Esophagus muscularis mucosa (tissue), 4 donors: ENCODE data around the gene RTN4.

Experiments
- CTCF ChIP-seq, 3 experiments: fragments of 200-600 bp in 2 of 3; fragments of 450-650 bp in 1 of 3; sonication (generic) in 2 of 3; IDR thresholded peaks; one replicate each; pipeline ENCODE4 v1.5.1; 2017 to 2019; ENCODE audit warnings: antibody characterized with exemption in 3 of 3, mild to moderate bottlenecking in 2 of 3, moderate library complexity in 1 of 3
- EP300 ChIP-seq: sonication (generic); formaldehyde crosslinking; IDR thresholded peaks from one replicate; pipeline ENCODE4 v1.6.1; 2017; ENCODE audit warnings: antibody characterized with exemption
- POLR2A ChIP-seq: fragments of 450-650 bp; IDR thresholded peaks from one replicate; pipeline ENCODE4 v1.6.1; 2017; ENCODE audit warnings: antibody characterized with exemption, moderate library complexity, mild to moderate bottlenecking, low read depth

GRCh38 chr2:55009277-55010060, 40.8 kb downstream of the RTN4 start:
- TF ChIP-seq CTCF (IDR thresholded peaks at IDR 0.05) (no peak), POLR2A (no peak), EP300 (no peak)
